Measurements from ENCODE around the gene TMEM253.

The TMEM253 gene

GRCh38 chr14:21090194-21090939 is 10.5 kb upstream of the TMEM253 start:
- no peak overlapping the region for H3K4me3 ChIP-seq (ENCODE audit: control insufficient read depth, low read depth, low read length)
- TF ChIP-seq, protein P1, sequence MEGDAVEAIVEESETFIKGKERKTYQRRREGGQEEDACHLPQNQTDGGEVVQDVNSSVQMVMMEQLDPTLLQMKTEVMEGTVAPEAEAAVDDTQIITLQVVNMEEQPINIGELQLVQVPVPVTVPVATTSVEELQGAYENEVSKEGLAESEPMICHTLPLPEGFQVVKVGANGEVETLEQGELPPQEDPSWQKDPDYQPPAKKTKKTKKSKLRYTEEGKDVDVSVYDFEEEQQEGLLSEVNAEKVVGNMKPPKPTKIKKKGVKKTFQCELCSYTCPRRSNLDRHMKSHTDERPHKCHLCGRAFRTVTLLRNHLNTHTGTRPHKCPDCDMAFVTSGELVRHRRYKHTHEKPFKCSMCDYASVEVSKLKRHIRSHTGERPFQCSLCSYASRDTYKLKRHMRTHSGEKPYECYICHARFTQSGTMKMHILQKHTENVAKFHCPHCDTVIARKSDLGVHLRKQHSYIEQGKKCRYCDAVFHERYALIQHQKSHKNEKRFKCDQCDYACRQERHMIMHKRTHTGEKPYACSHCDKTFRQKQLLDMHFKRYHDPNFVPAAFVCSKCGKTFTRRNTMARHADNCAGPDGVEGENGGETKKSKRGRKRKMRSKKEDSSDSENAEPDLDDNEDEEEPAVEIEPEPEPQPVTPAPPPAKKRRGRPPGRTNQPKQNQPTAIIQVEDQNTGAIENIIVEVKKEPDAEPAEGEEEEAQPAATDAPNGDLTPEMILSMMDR (IDR thresholded peaks at IDR 0.05; ENCODE audit: control insufficient read depth, insufficient read depth, low read depth, low read length, missing control alignments): peak; percentile 54
- DNase-seq (ENCODE audit: low read depth): no peak

DNA sequence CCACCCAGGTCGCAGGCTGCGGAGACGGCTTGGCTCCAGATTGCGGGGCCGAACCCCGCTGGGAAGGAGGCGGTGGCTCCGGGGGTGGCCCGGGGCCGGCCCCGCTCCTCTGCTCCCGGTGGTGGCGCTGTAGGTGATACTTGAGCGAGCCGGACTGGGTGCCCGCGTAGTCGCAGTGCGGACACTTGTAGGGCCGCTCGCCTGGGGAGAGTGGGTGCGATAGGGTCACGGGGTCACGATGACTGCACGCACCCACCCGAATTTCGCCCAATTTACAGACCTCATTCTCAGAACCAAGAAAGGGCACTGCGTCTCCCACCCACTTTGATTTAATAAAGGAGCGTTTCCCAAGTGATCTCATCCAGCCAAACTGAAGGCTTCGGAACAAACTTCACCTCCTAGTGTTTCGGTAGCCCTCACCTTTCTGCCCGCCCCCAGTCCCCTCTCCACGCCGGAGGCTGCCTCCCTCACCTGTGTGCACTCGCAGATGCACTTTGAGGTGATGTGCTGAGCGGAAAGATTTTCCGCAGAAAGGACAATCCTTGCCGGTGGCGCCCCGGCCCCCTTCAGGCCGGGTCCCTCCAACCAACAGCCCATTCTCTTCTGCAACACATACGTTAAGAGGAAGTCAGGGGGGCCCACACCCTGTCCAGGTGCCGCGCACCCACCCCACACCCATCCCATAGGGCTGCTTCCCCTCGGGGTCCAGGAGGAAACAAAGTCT is 9.8 kb upstream of the TMEM253 start:
- DNase-seq (ENCODE audit: low read depth): no peak
- TF ChIP-seq, protein P1 (IDR thresholded peaks at IDR 0.05; ENCODE audit: control insufficient read depth, insufficient read depth, low read depth, low read length, missing control alignments): no peak
- no peak overlapping the region for H3K4me3 ChIP-seq (ENCODE audit: control insufficient read depth, low read depth, low read length)

- DNase-seq (ENCODE audit: low read depth): no peak
- no peak overlapping the region for H3K4me3 ChIP-seq (ENCODE audit: control insufficient read depth, low read depth, low read length)
- TF ChIP-seq, protein P1 (IDR thresholded peaks at IDR 0.05; ENCODE audit: control insufficient read depth, insufficient read depth, low read depth, low read length, missing control alignments): no peak
Measured at GRCh38 chr14:21091821-21092272, 9.0 kb upstream of the TMEM253 start.

- no peak for DNase-seq (ENCODE audit: low read depth)
- no peak overlapping the region for H3K4me3 ChIP-seq (ENCODE audit: control insufficient read depth, low read depth, low read length)
- TF ChIP-seq, protein P1 (IDR thresholded peaks at IDR 0.05; ENCODE audit: control insufficient read depth, insufficient read depth, low read depth, low read length, missing control alignments): peak; percentile 100
Measured at GRCh38 chr14:21092273-21093011, 8.4 kb upstream of the TMEM253 start.

DNA sequence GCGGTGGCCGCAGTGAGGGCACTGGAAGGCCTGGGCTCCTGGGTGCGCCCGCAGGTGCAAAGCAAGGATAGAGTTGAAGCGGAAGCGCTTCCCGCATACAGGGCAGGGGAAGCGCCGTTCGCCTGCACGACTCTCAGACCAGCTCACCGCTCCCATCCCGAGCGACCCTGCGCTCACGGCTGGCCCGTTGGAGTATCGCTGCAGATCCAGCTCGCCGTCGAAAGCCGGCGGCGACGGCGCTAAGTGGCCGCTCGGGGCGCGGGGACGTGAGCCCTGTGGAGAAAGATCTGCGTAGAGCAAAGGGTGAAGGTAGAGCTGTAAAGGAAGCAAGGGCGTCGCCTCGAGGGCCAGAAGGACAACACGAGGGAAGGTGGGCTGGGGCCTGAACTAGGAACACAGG is 7.8 kb upstream of the TMEM253 start:
- TF ChIP-seq, protein P1 (IDR thresholded peaks at IDR 0.05; ENCODE audit: control insufficient read depth, insufficient read depth, low read depth, low read length, missing control alignments): no peak
- DNase-seq (ENCODE audit: low read depth): no peak
- H3K4me3 ChIP-seq (ENCODE audit: control insufficient read depth, low read depth, low read length): no peak overlapping the region
